Measurements from ENCODE around the gene RAB17. TPM values are rescaled to one million over a fixed set of nuclear protein-coding genes. Genes with fewer than 3 reads are reported as not detected.

Gene RAB17
- total and polyA plus RNA-seq, 2 of the 8 experiments (the other 6 are each of a cell fraction or from before 2014, with no cell fraction given) = 42.6 to 83.4 TPM

- no peak overlapping the region for H2BK20ac ChIP-seq (ENCODE audit: low read length)
- POLR2A ChIA-PET (ENCODE audit: partially characterized antibody) = interaction anchor here (1.0 kb wide), 1 partner anchor 10 kb away, joined by 3 read pairs; no protein-coding TSS in a partner anchor
- H2BK15ac ChIP-seq (ENCODE audit: low read length) = no peak overlapping the region
- no peak overlapping the region for H3K9ac ChIP-seq (replicated peaks in 1 of 4; ENCODE audit: extremely low read depth in 1 of 4, low read depth in 3 of 4, low read length in 3 of 4)
- no peak overlapping the region for H2AK5ac ChIP-seq (ENCODE audit: low read depth, low read length)
- FAIRE-seq (no peak), DNase-seq (ENCODE audit: low read depth in 1 of 2, low spot score in 2 of 2) (no peak)
- H3K4ac ChIP-seq (replicated peaks; ENCODE audit: insufficient read length, low read depth, low read length) = no peak overlapping the region
- no peak overlapping the region for H3K4me2 ChIP-seq (ENCODE audit: insufficient read depth in 1 of 2, low read depth in 2 of 2, low read length in 2 of 2)
- no peak overlapping the region for H3K27ac ChIP-seq (ENCODE audit: low read depth, low read length)
- H3K4me3 ChIP-seq (ENCODE audit: extremely low read depth in 1 of 4, insufficient read depth in 2 of 4, low read depth in 3 of 4, low read length in 4 of 4) = no peak overlapping the region
- no peaks in the 10 kb centered on the region for H3K9me3 ChIP-seq (ENCODE audit: insufficient read depth in 2 of 2, low read depth in 1 of 2, low read length in 1 of 2)
- no peak overlapping the region for H3K23ac ChIP-seq (ENCODE audit: insufficient read length)
- no peak overlapping the region for H3K18ac ChIP-seq (ENCODE audit: extremely low read depth, low read length)
- H2BK120ac ChIP-seq (replicated peaks; ENCODE audit: low read depth, low read length) = no peak overlapping the region
- TF ChIP-seq RAD21 (IDR thresholded peaks at IDR 0.05 in 1 of 2, conservative IDR thresholded peaks at IDR 0.05 in 1 of 2; ENCODE audit: low read depth in 2 of 2, low read length in 2 of 2) (no peak), SRF (IDR thresholded peaks at IDR 0.05; ENCODE audit: low read depth, low read length) (no peak), YY1 (IDR thresholded peaks at IDR 0.05; ENCODE audit: low read depth, low read length) (no peak)
- TF ChIP-seq, protein P1, sequence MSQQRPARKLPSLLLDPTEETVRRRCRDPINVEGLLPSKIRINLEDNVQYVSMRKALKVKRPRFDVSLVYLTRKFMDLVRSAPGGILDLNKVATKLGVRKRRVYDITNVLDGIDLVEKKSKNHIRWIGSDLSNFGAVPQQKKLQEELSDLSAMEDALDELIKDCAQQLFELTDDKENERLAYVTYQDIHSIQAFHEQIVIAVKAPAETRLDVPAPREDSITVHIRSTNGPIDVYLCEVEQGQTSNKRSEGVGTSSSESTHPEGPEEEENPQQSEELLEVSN (IDR thresholded peaks at IDR 0.05) = no peak
- no peak overlapping the region for H3K56ac ChIP-seq (replicated peaks; ENCODE audit: insufficient read length, low read depth, low read length)
- H3K36me3 ChIP-seq (ENCODE audit: control insufficient read depth in 2 of 4, insufficient read depth in 4 of 4, low read length in 3 of 4) = peaks cover 0 to 10% (median 0%) of the 10 kb centered on the region in 4 experiments; a peak in 3 of 8 replicates
- H4K8ac ChIP-seq (ENCODE audit: extremely low read depth, insufficient read depth, low read length) = no peak overlapping the region; the same call in 1 of the 2 replicates
- WGBS, 2 experiments (ENCODE audit: extremely low coverage in 1 of 2, insufficient coverage in 1 of 2, insufficient read length in 1 of 2, insufficient replicate concordance in 2 of 2, low coverage in 1 of 2, low lambda C conversion rate in 2 of 2, missing lambda C conversion rate in 1 of 2) = 90% methylated on average over 11 of the region's 17 CpGs; no CpG with 5 or more reads in 1 of the 2 experiments
- no peak overlapping the region for H2BK12ac ChIP-seq (ENCODE audit: low read depth, low read length)
- H2AFZ ChIP-seq (ENCODE audit: low read length) = no peak overlapping the region
- no peaks in the 10 kb centered on the region for H3K27me3 ChIP-seq (replicated peaks in 1 of 4; ENCODE audit: control insufficient read depth in 3 of 4, extremely low read depth in 1 of 4, insufficient read depth in 3 of 4, low read length in 3 of 4)
- no peak overlapping the region for H3K14ac ChIP-seq (ENCODE audit: insufficient read length)
- no peaks in the 10 kb centered on the region for H4K20me1 ChIP-seq (replicated peaks in 1 of 2; ENCODE audit: control insufficient read depth in 1 of 2, insufficient read depth in 2 of 2, low read length in 2 of 2)
- CTCF ChIA-PET (ENCODE audit: partially characterized antibody) = interaction anchor here (0.6 to 3.9 kb wide), 6 partner anchors 11 to 481 kb away, joined by 3 to 15 read pairs (median 4); no protein-coding TSS in a partner anchor
- H4K5ac ChIP-seq (ENCODE audit: insufficient read length, low read depth, low read length) = no peak overlapping the region
- peaks cover 2% of the 10 kb centered on the region; the same call in 1 of the 2 replicates for H3K79me1 ChIP-seq (ENCODE audit: low read depth, low read length)
- no peaks in the 10 kb centered on the region for H3K79me2 ChIP-seq (ENCODE audit: control insufficient read depth in 1 of 2, insufficient read depth in 2 of 2, low read length in 2 of 2)
- H3K23me2 ChIP-seq (ENCODE audit: low read depth, low read length) = no peaks in the 10 kb centered on the region
- H2BK5ac ChIP-seq (ENCODE audit: low read depth, low read length) = no peak overlapping the region
- no peak overlapping the region for H4K91ac ChIP-seq (replicated peaks; ENCODE audit: insufficient read length, low read length)
- no peaks in the 10 kb centered on the region for H3K4me1 ChIP-seq (replicated peaks in 1 of 4; ENCODE audit: control insufficient read depth in 3 of 4, insufficient read depth in 4 of 4, low read length in 3 of 4)
Observed at GRCh38 chr2:237525559-237526157, 64.9 kb downstream of the RAB17 start.

All from H1 (cell line).